ENCODE data around the gene GPR107. TPM values are rescaled to one million over a fixed set of nuclear protein-coding genes. Genes with fewer than 3 reads are reported as not detected.
"Not testable (repeated sequence)": the region's sequence is repeated elsewhere in the genome, so short reads cannot be mapped to it uniquely, and the experiment has no call there.

GPR107 gene
- polyA plus RNA-seq, 3 donors from 2014 or later: 3.4 to 9.5 (median 5.9) TPM

DNA sequence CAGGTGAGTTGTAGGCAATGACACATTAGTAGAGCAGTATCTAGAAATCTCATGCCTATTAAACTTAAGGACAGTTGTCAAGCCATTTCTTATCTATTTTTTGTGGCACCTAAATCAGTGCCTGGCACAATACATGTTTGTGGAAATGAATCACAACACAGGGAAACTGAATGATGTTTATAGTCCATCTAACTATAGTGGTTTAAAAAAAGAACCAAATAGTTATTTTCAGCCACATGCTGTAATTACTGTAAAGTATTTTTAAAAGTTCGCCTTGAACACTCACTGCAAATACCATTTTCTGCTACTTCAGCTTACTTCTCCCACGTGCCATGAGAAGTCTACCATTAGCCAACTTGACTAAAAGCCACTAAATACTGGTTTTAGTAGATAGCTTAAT lies 32.6 kb upstream of the GPR107 start:
- no peaks in the 10 kb centered on the region for H3K9me3 Mint-ChIP-seq
- peak overlapping the region in 1 of 5 donors; percentile 43 for H3K4me3 Mint-ChIP-seq
- no peak for DNase-seq
- H3K27me3 Mint-ChIP-seq (ENCODE audit: low read depth in 3 of 3): peaks cover 0 to 5% (median 2%) of the 10 kb centered on the region in 3 donors
- peaks cover 4 to 10% (median 4%) of the 10 kb centered on the region in 3 donors for H3K36me3 Mint-ChIP-seq
- H3K4me1 Mint-ChIP-seq: peaks cover 83 to 87% of the 10 kb centered on the region in 2 donors
- peak overlapping the region; percentile 0 to 92 (median 74) for H3K27ac Mint-ChIP-seq

DNA sequence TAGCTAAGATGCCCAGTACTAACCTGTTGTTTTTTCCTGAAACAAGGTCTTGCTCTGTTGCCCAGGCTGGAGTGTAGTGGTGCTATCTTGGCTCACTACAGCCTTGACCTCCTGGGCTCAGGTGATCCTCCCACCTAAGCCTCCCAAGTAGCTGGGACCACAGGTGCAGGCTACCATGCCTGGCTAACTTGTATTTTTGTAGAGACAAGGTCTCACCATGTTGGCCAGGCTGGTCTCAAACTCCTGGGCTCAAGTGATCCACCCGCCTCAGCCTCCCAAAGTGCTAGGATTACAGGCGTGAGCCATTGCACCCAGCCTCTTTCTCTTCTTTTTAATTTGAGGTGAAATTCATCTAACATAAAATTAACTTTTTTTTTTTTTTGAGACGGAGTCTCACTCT lies 31.9 kb upstream of the GPR107 start:
- H3K27ac Mint-ChIP-seq: peak overlapping the region; percentile 62 to 92 (median 79)
- not testable (repeated sequence) for H3K27me3 Mint-ChIP-seq (ENCODE audit: low read depth in 3 of 3); DNase-seq; H3K36me3 Mint-ChIP-seq; H3K9me3 Mint-ChIP-seq
- peak overlapping the region in 1 of 5 donors; percentile 29 for H3K4me3 Mint-ChIP-seq
- peaks cover 84 to 87% of the 10 kb centered on the region in 2 donors for H3K4me1 Mint-ChIP-seq

DNA sequence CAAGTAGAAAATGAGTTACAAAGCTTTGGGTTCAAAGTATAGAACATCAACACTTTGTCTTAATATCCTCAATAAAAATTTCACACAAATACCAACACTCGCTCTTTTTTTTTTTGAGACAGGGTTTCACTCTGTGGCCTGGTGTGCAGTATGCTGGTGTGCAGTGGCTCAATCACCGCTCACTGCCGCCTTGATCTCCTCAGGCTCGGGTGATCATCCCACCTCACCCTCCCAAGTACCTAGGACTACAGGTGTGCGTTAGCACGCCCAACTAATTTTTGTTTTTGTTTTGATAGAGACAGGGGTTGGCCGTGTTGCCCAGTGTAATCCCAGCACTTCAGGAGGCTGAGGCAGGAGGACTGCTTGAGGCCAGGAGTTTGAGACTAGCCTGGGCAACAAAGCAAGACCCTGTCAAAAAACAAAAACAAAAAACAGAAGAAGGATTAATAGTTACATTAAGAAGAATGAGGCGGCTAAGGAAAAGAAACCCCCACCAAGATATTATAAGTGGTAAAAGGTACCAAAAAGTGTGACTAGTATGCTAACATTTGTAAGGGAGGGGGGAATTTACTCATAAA lies 31.1 kb upstream of the GPR107 start:
- H3K36me3 Mint-ChIP-seq: no peaks in the 10 kb centered on the region
- peak overlapping the region; percentile 68 to 92 (median 82) for H3K27ac Mint-ChIP-seq
- H3K4me1 Mint-ChIP-seq: peaks cover 85 to 88% of the 10 kb centered on the region in 2 donors

DNA sequence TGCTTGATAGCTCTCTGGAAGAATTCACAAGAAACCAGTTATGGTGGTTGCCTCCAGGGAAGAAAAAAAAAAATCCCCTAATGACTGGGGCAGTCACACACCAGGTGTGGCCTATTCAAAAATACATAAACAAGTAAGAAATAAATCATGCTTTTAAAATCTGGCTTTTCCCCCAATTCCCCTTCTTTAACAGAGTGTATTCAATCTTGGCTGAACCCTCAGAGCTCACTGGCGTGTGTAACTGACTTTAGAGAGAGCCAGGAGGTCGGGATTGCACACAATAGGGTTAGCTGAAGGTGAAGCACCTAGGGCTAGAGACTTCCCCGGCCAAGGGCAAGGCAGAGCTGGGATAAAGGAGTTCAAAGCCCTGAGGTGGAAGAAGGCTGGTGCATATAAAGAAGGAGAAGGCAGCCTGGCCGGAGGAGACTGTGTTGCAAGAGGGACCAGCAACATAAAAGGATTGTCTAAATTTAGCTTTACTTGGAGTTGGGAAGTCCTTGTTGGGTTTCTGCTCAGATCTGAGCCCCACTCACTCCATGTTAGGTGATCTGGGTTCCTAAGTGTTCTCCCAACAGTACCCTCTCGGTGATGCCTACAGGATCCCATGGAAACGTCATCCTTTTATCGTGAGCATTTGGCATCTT lies 30.4 kb upstream of the GPR107 start:
- Mint-ChIP-seq H3K4me3 (peak overlapping the region in 3 of 5 donors; percentile 2 to 66 (median 64)), H3K27ac (peak overlapping the region; percentile 68 to 92 (median 82)), H3K4me1 (peaks cover 91% of the 10 kb centered on the region in 2 donors), H3K36me3 (no peaks in the 10 kb centered on the region), H3K27me3 (ENCODE audit: low read depth in 3 of 3) (no peaks in the 10 kb centered on the region), H3K9me3 (no peaks in the 10 kb centered on the region)
- DNase-seq: no peak

More for the DNA sequence above, 31.1 kb upstream of the GPR107 start:
- Mint-ChIP-seq H3K9me3 (no peaks in the 10 kb centered on the region), H3K27me3 (ENCODE audit: low read depth in 3 of 3) (no peaks in the 10 kb centered on the region), H3K4me3 (peak overlapping the region in 4 of 5 donors; percentile 11 to 66 (median 40))
- DNase-seq: no peak

DNA sequence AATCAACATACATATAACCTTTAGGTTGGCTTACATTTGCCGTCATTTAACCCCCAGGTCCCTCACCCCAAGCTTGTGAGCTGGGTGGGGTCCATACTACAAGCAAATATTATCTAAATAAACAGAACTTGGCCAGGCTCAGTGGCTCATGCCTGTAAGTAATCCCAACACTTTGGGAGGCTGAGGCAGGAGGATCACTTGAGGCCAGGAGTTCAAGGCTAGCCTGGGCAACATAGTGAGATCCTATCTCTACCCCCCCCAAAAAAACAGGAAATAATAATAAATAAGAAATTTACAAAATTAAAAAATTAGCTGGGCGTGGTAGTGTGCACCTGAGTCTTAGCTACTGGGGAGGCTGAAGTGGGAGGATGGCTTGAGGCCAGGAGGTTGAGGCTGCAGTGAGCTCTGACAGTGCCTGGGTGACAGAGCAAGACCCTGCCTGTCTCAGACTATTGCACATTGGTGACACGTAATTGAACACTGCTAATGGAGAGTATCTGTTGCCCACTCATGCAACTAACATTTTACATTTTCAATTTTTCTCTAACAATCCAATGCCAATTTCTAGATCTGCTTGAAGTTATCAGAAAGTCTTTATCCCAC lies 29.6 kb upstream of the GPR107 start:
- H3K9me3 Mint-ChIP-seq: no peaks in the 10 kb centered on the region
- DNase-seq: no peak
- peak overlapping the region; percentile 51 to 84 (median 69) for H3K27ac Mint-ChIP-seq
- H3K36me3 Mint-ChIP-seq: no peaks in the 10 kb centered on the region
- H3K4me3 Mint-ChIP-seq: peak overlapping the region in 2 of 5 donors; percentile 27 to 64
- H3K4me1 Mint-ChIP-seq: peaks cover 96 to 97% of the 10 kb centered on the region in 2 donors
- H3K27me3 Mint-ChIP-seq (ENCODE audit: low read depth in 3 of 3): peaks cover 0 to 2% (median 2%) of the 10 kb centered on the region in 3 donors

DNA sequence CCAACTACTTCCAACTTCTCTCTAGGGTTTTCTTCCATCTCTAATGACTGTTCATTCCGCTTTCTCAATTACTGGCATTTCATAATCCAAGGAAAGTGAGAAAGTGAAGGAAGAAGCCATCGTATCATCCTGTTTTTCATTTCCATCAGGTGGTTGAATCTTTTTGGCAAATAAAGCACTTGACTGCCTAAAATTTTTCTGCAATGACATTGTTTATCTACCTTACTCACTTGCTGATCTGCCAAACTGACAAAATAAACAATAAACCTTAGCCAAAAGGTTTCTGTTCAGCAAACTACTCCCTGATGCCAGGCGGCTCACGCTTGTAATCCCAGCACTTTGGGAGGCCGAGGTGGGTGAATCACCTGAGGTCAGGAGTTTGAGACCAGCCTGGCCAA lies 29.1 kb upstream of the GPR107 start:
- no peak for DNase-seq
- Mint-ChIP-seq H3K27ac (peak overlapping the region in 3 of 6 donors; percentile 44 to 70 (median 58)), H3K4me3 (no peak overlapping the region), H3K36me3 (no peaks in the 10 kb centered on the region), H3K9me3 (no peaks in the 10 kb centered on the region), H3K27me3 (ENCODE audit: low read depth in 3 of 3) (peaks cover 0 to 2% (median 2%) of the 10 kb centered on the region in 3 donors), H3K4me1 (peaks cover 97% of the 10 kb centered on the region in 2 donors)

DNA sequence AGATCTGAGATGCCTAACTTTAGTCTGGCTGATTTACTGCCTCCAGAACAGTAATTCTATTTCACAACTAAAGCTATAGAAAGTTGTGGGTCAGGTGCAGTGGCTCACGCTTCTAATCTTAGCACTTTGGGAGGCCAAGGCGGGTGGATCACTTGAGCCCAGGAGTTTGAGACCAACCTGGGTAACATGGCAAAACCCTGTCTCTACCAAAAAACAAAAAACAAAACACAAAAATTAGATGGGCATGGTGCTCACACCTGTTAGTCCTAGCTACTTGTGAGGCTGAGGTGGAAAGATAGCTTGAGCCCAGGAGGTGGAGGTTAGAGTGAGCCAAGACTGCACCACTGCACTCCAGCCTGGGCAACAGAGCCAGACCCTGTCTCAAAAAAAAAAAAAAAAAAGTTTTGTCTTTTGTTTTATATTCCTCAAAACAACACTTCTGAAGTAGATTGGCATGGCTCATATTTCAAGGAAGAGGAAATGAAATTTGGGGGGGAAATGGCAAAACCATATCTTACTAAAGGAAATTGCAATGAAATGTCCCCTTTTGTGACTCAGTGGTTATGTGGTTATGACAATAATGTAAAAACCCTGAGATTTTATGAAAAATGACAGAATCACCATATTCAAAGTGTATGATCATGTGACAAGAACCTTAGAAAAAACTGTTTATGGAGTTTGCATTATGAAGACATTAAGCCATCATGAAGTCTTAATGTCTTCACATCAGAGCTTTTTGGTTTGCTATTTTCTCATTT lies 26.9 kb upstream of the GPR107 start:
- peak overlapping the region; percentile 13 to 66 (median 55) for H3K4me3 Mint-ChIP-seq
- H3K27ac Mint-ChIP-seq: peak overlapping the region; percentile 70 to 85 (median 83)
- H3K4me1 Mint-ChIP-seq: peaks cover 97 to 98% of the 10 kb centered on the region in 2 donors
- peaks cover 0 to 2% (median 2%) of the 10 kb centered on the region in 3 donors for H3K27me3 Mint-ChIP-seq (ENCODE audit: low read depth in 3 of 3)
- no peaks in the 10 kb centered on the region for H3K9me3 Mint-ChIP-seq
- DNase-seq: no peak
- no peaks in the 10 kb centered on the region for H3K36me3 Mint-ChIP-seq

DNA sequence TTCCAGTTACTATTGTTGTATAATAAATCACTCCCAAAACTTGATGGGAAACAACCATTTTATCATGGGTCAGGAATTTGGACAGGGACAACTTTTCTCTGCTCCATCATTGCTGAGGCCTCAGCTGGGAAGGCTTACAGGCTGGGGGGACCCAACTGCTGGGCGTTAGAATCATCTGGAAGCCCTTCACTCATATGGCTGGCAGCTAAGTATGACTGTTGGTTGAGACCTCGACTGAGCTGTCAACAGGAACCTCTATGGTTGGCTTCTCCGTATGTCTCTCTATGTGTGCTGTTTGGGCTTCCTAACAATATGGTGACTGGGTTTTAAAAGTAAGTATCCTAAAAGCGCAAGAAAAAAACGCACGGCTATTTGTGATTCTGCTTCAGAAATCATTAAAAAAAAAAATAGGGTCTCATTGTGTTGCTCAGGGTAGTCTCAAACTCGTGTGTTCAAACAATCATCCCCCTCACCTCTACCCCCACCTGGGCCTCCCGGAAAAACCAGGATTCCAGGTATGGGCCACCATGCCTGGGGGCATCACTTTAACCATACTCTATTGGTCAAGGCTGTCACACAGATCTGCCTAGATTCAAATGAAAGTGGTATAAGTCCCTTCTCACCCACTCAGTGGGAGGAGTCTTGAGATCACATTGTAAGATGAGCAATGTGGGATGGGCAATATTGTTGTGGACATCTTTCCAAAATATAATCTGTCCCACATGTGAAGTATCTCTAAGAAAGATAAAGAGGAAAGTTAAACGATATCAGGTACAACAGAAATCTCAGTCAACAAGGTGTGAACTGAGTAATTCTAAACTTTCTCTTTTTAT lies 26.0 kb upstream of the GPR107 start:
- Mint-ChIP-seq H3K36me3 (no peaks in the 10 kb centered on the region), H3K27ac (peak overlapping the region; percentile 70 to 93 (median 85)), H3K4me1 (peaks cover 98 to 100% of the 10 kb centered on the region in 2 donors), H3K9me3 (no peaks in the 10 kb centered on the region), H3K27me3 (ENCODE audit: low read depth in 3 of 3) (peaks cover 2 to 3% (median 2%) of the 10 kb centered on the region in 3 donors), H3K4me3 (peak overlapping the region; percentile 22 to 71 (median 40))
- no peak for DNase-seq

DNA sequence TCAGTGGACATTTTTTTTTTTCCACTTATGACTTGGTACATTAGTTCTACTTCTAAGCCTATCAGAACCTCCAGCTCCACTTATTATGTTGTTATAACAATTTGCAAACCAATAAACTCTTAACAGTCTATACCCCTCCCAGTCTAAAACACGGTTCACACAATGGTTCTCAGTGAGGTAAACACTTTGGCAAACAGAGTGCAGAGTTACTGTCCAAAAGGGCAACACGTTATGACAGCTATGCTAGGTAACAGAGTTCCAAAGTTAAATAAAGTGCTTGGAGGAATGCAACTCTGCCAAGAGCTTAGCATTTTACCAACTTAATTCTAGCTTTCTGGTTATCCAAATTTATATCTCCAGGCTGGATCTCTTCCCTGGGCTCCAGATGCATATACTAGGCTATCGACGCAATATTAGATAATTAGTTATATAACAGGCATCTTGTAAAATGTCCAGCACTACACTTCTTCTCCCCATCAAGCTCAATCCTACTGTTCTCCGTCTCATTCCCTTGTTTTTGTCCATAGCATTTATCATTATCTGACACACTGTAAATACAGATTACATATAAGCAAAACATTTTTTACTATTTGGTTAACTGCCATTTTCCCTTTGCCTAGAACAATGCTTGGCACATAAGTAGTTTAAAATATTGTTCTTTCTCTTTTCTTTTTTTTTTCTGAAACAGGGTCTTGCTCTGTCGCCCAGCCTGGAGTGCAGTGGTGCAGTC lies 25.0 kb upstream of the GPR107 start:
- peak overlapping the region; percentile 27 to 71 (median 54) for H3K4me3 Mint-ChIP-seq
- peaks cover 2 to 3% (median 2%) of the 10 kb centered on the region in 3 donors for H3K27me3 Mint-ChIP-seq (ENCODE audit: low read depth in 3 of 3)
- H3K9me3 Mint-ChIP-seq: no peaks in the 10 kb centered on the region
- DNase-seq: peak in 2 of 3 donors; percentile 28 to 43
- peaks cover 97 to 99% of the 10 kb centered on the region in 2 donors for H3K4me1 Mint-ChIP-seq
- H3K36me3 Mint-ChIP-seq: no peaks in the 10 kb centered on the region
- peak overlapping the region; percentile 70 to 93 (median 85) for H3K27ac Mint-ChIP-seq

DNA sequence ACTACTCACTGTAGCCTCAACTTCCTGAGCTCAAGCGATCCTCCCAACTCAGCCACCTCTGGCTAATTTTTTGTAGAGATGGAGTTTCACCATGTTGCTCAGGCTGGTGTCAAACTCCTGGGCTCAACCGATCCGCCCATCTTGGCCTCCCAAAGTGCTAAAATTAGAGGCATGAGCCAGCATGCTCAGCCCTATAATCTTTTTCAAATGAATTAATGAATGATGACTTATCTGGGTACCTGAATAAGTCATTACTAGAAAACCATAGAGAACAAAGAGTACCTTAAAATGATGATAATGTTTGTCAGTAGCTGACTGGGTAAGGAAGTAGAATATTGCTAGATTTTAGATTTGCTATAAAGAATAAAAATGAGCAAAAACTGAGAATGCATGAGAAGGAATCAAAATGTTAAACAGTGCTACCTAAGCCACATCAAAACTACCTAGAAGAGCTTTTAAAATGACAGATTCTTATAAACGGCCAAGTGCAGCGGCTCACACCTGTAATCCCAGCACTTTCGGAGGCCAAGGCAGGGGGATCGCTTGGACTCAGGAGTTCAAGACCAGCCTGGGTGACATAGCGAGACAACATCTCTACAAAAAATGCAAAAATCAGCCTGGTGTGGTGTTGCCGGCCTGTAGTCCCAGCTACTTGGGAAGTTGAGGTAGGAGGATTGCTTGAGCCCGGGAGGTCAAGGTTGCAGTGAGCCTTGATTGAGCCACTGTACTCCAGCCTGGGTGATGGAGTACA lies 24.3 kb upstream of the GPR107 start:
- Mint-ChIP-seq H3K27me3 (ENCODE audit: low read depth in 3 of 3) (peaks cover 2 to 3% (median 2%) of the 10 kb centered on the region in 3 donors), H3K4me1 (peaks cover 95 to 96% of the 10 kb centered on the region in 2 donors), H3K36me3 (no peaks in the 10 kb centered on the region), H3K4me3 (peak overlapping the region; percentile 27 to 71 (median 54)), H3K9me3 (no peaks in the 10 kb centered on the region), H3K27ac (peak overlapping the region; percentile 70 to 93 (median 85))
- no peak for DNase-seq

DNA sequence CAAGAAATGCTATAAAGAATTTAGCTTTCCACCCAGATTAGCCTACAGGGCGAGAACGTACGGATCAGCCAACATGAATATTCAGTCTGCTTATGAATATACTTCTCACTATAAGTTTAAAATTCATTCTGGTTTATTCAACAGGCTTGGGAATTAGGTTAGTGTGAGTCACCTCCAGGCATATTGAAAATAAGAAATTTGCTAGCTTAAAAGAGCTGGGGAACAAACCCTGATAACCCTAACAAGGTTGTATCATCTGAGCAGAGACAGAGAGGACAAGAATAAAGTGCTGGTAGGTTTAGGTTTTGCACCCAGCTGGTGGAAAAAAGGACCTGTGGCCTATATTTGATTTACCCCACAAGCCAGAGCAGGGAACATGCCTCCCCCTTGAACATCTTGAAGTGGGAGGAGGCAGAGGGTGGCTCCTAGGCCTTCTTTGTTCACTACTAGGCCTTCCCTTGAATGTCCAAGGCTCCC lies 23.0 kb upstream of the GPR107 start:
- Mint-ChIP-seq H3K9me3 (no peaks in the 10 kb centered on the region), H3K27me3 (ENCODE audit: low read depth in 3 of 3) (peaks cover 2 to 3% (median 2%) of the 10 kb centered on the region in 3 donors), H3K36me3 (no peaks in the 10 kb centered on the region), H3K27ac (peak overlapping the region; percentile 82 to 92 (median 88)), H3K4me3 (peak overlapping the region in 4 of 5 donors; percentile 8 to 44 (median 31)), H3K4me1 (peaks cover 95 to 96% of the 10 kb centered on the region in 2 donors)
- DNase-seq: no peak

All from immature natural killer cell (primary cell).